ENCODE measurements around the gene RFX2. TPM values are rescaled to one million over a fixed set of nuclear protein-coding genes. Genes with fewer than 3 reads are reported as not detected.

RFX2 gene
- total and polyA plus RNA-seq, 9 of the 15 experiments (the other 6 are each of a cell fraction or from before 2014, with no cell fraction given): 3.6 to 18.7 (median 8.7) TPM

GRCh38 chr19:5953680-5954213 is 156.6 kb downstream of the RFX2 start (continued):
- no peak for TF ChIP-seq ZBTB34 (CRISPR knock-in tag; IDR thresholded peaks at IDR 0.05)
- TF ChIP-seq CEBPZ (IDR thresholded peaks at IDR 0.05; ENCODE audit: borderline replicate concordance, low read depth, low read length): no peak
- peak; percentile 98 for TF ChIP-seq ZNF316 (IDR thresholded peaks at IDR 0.05)
- TF ChIP-seq ZNF431 (CRISPR knock-in tag; IDR thresholded peaks at IDR 0.05): no peak
- TF ChIP-seq CTBP1 (IDR thresholded peaks at IDR 0.05; ENCODE audit: borderline replicate concordance): 0 out of 2 replicates have a peak, but pooled peaks have one; percentile 11
- no peak for TF ChIP-seq PRPF4 (IDR thresholded peaks at IDR 0.05; ENCODE audit: insufficient read depth, low read depth, low read length, poor library complexity, severe bottlenecking)
- 0 out of 2 replicates have a peak, but pooled peaks have one; percentile 37 for TF ChIP-seq ARID1B (IDR thresholded peaks at IDR 0.05)
- no peak; a peak in 1 of 4 replicates for TF ChIP-seq TEAD1 (CRISPR knock-in tag; IDR thresholded peaks at IDR 0.05)
- TF ChIP-seq HMBOX1 (IDR thresholded peaks at IDR 0.05): no peak
- peak; percentile 61 for TF ChIP-seq SMAD4 (CRISPR knock-in tag; conservative IDR thresholded peaks at IDR 0.05)
- peak; percentile 83 for TF ChIP-seq DMBX1 (CRISPR knock-in tag; IDR thresholded peaks at IDR 0.05; ENCODE audit: borderline replicate concordance)
- TF ChIP-seq GABPA (tag; conservative IDR thresholded peaks at IDR 0.05; ENCODE audit: low read depth): 0 out of 2 replicates have a peak, but pooled peaks have one; percentile 1
- no peak for TF ChIP-seq SNIP1 (IDR thresholded peaks at IDR 0.05; ENCODE audit: low read depth)
- no peak for TF ChIP-seq MBD2 (IDR thresholded peaks at IDR 0.05; ENCODE audit: borderline replicate concordance, low read depth)
- TF ChIP-seq ZBTB9 (CRISPR knock-in tag; IDR thresholded peaks at IDR 0.05): peak; percentile 60; the same call in 1 of the 2 replicates
- peak; percentile 78; the same call in 1 of the 2 replicates for TF ChIP-seq HBP1 (CRISPR knock-in tag; IDR thresholded peaks at IDR 0.05)
- 0 out of 2 replicates have a peak, but pooled peaks have one; percentile 45 for TF ChIP-seq SMARCC2 (IDR thresholded peaks at IDR 0.05; ENCODE audit: low read depth)
- no peak for TF ChIP-seq ZFPM2 (CRISPR knock-in tag; IDR thresholded peaks at IDR 0.05)
- 0 out of 2 replicates have a peak, but pooled peaks have one; percentile 16 for TF ChIP-seq HDAC2 (IDR thresholded peaks at IDR 0.05)
